GM19328 (cell line): ENCODE data around the gene DNAH14.
A peak's percentile ranks its signal among the peaks of the same experiment; 100 is the strongest.

ENCODE experiments used
- ATAC-seq: cut with Tn5 transposase; IDR thresholded peaks from one replicate; pipeline ENCODE4 v1.9.1; 2021; ENCODE audit warnings: mild to moderate bottlenecking, moderate library complexity; ENCODE audit not compliant: unreplicated experiment

The DNAH14 gene

GRCh38 chr1:225424562-225425200, 495.2 kb downstream of the DNAH14 start:
- ATAC-seq, result no peak

GRCh38 chr1:225425201-225425786, 495.8 kb downstream of the DNAH14 start:
- ATAC-seq, result no peak

- no peak for ATAC-seq
These were observed 497.1 kb downstream of the DNAH14 start for GRCh38 chr1:225426395-225427234.

- ATAC-seq, result peak; percentile 13
These were observed 498.0 kb downstream of the DNAH14 start, which contains the start of gene LBR for GRCh38 chr1:225427235-225428067. Gene LBR (minus strand): TSS chr1:225428038. CDS start chr1:225424075, 3,963 bp downstream.

GRCh38 chr1:225428068-225428880, 498.8 kb downstream of the DNAH14 start:
- ATAC-seq, result peak; percentile 91

GRCh38 chr1:225428881-225429455, 499.5 kb downstream of the DNAH14 start:
- no peak for ATAC-seq

GRCh38 chr1:225430301-225430700, 500.8 kb downstream of the DNAH14 start:
- no peak for ATAC-seq

- ATAC-seq, result no peak
These were observed 501.8 kb downstream of the DNAH14 start for GRCh38 chr1:225431081-225431863.

GRCh38 chr1:225434046-225434445, 504.6 kb downstream of the DNAH14 start:
- no peak for ATAC-seq

- ATAC-seq, result no peak
These were observed 505.6 kb downstream of the DNAH14 start for GRCh38 chr1:225435076-225435475.

- ATAC-seq, result peak; percentile 23
These were observed 506.0 kb downstream of the DNAH14 start for GRCh38 chr1:225435487-225435886.

GRCh38 chr1:225435957-225436392, 506.5 kb downstream of the DNAH14 start:
- peak; percentile 75 for ATAC-seq

GRCh38 chr1:225437710-225438437, 508.4 kb downstream of the DNAH14 start:
- no peak for ATAC-seq

- no peak for ATAC-seq
These were observed 511.1 kb downstream of the DNAH14 start for GRCh38 chr1:225440380-225441221.

- no peak for ATAC-seq
These were observed 512.0 kb downstream of the DNAH14 start for GRCh38 chr1:225441314-225442122.

- no peak for ATAC-seq
These were observed 512.6 kb downstream of the DNAH14 start for GRCh38 chr1:225442123-225442505.
